IMR-90 (cell line): ENCODE results near the gene ESR1. TPM values are rescaled to one million over a fixed set of nuclear protein-coding genes. Genes with fewer than 3 reads are reported as not detected.

Experiments
- ATAC-seq: fragments of 200-7000 bp; cut with Tn5 transposase; 2 replicates; pipeline ENCODE4 v1.9.1; 2020; ENCODE audit warnings: low read depth, mild to moderate bottlenecking, moderate library complexity
- BruUV-seq: library from RNA; stranded (reverse); fragments of 400-500 nt; replicated peaks from 2 replicates; lab custom pipeline; 2021; lab: Mats Ljungman, UMichigan
- CTCF ChIA-PET: fragments of 300-600 bp; formaldehyde crosslinking; extraction: SDS; loops from one replicate; lab custom pipeline; 2021; ENCODE audit warnings: antibody characterized with exemption; lab: Yijun Ruan, JAX
- POLR2A ChIA-PET: fragments of 300-600 bp; sonication (Branson Sonifier 250); formaldehyde crosslinking; loops from one replicate; lab custom pipeline; 2022; ENCODE audit warnings: antibody characterized with exemption; ENCODE audit not compliant: unreplicated experiment; lab: Charles Lee
- DNase-seq: peaks from one replicate; pipeline ENCODE4 v3.0.0; 2013
- H2AFZ ChIP-seq: replicated peaks from 2 replicates; pipeline ENCODE3; 2013; ENCODE audit warnings: low read length, mild to moderate bottlenecking; ENCODE audit not compliant: poor library complexity
- H2AK5ac ChIP-seq: 2 replicates; pipeline ENCODE4 v1.6.1; 2013; ENCODE audit warnings: low read depth, low read length, inconsistent platforms
- H2AK9ac ChIP-seq: replicated peaks from 2 replicates; pipeline ENCODE3; 2013; ENCODE audit warnings: mild to moderate bottlenecking, low read depth, low read length, moderate library complexity; ENCODE audit not compliant: poor library complexity
- H2BK120ac ChIP-seq: 2 replicates; pipeline ENCODE4 v1.6.1; 2013; ENCODE audit warnings: low read depth, low read length, inconsistent platforms
- H2BK15ac ChIP-seq: 3 replicates; pipeline ENCODE4 v1.6.1; 2013; ENCODE audit warnings: low read depth, low read length, inconsistent platforms
- H2BK20ac ChIP-seq: 2 replicates; pipeline ENCODE4 v1.6.1; 2013; ENCODE audit warnings: low read depth, mild to moderate bottlenecking, inconsistent platforms, low read length, moderate library complexity
- H2BK5ac ChIP-seq: 2 replicates; pipeline ENCODE4 v1.6.1; 2013; ENCODE audit warnings: mild to moderate bottlenecking, low read depth, low read length, inconsistent platforms; ENCODE audit not compliant: poor library complexity, severe bottlenecking
- H3K14ac ChIP-seq: replicated peaks from 2 replicates; pipeline ENCODE4 v1.6.1; 2013; ENCODE audit warnings: low read depth, low read length, inconsistent platforms
- H3K18ac ChIP-seq: 2 replicates; pipeline ENCODE4 v1.6.1; 2013; ENCODE audit warnings: low read depth, low read length, control low read depth
- H3K23ac ChIP-seq: 2 replicates; pipeline ENCODE4 v1.6.1; 2013; ENCODE audit warnings: low read depth, low read length, inconsistent platforms
- H3K27ac ChIP-seq: 2 replicates; pipeline ENCODE4 v1.5.1; 2013; ENCODE audit warnings: mild to moderate bottlenecking, control low read depth, low read length; ENCODE audit not compliant: insufficient read depth
- H3K27me3 ChIP-seq: 2 replicates; pipeline ENCODE4 v1.6.1; 2013; ENCODE audit warnings: low read length; ENCODE audit not compliant: control insufficient read depth, insufficient read depth
- H3K36me3 ChIP-seq: 2 replicates; pipeline ENCODE4 v1.6.1; 2013; ENCODE audit warnings: low read length, mixed read lengths; ENCODE audit not compliant: control insufficient read depth, insufficient read depth
- H3K4ac ChIP-seq: 2 replicates; pipeline ENCODE4 v1.6.1; 2013; ENCODE audit warnings: low read depth, low read length, inconsistent platforms
- H3K4me1 ChIP-seq: 2 replicates; pipeline ENCODE4 v1.6.1; 2013; ENCODE audit warnings: low read length, mixed read lengths; ENCODE audit not compliant: control insufficient read depth, insufficient read depth
- H3K4me2 ChIP-seq: 2 replicates; pipeline ENCODE4 v1.6.1; 2013; ENCODE audit warnings: low read depth, mild to moderate bottlenecking, control low read depth, low read length, moderate library complexity
- H3K4me3 ChIP-seq: 2 replicates; pipeline ENCODE4 v1.5.1; 2013; ENCODE audit warnings: low read depth, mild to moderate bottlenecking, control low read depth, low read length, moderate library complexity; ENCODE audit not compliant: insufficient read depth
- H3K56ac ChIP-seq: 2 replicates; pipeline ENCODE4 v1.6.1; 2013; ENCODE audit warnings: low read length, inconsistent platforms; ENCODE audit not compliant: insufficient read depth; ENCODE audit errors: extremely low read depth
- H3K79me1 ChIP-seq, 2 experiments: 2 replicates each; pipeline ENCODE4 v1.6.1; 2013; ENCODE audit warnings: low read length in 2 of 2, inconsistent platforms in 1 of 2, low read depth in 1 of 2
- H3K9ac ChIP-seq: 2 replicates; pipeline ENCODE4 v1.6.1; 2013; ENCODE audit warnings: low read depth, low read length, control low read depth
- H3K9me1 ChIP-seq: 2 replicates; pipeline ENCODE4 v1.6.1; 2013; ENCODE audit warnings: low read length, inconsistent platforms; ENCODE audit not compliant: insufficient read depth
- H3K9me3 ChIP-seq: 2 replicates; pipeline ENCODE4 v1.6.1; 2013; ENCODE audit warnings: low read length; ENCODE audit not compliant: control insufficient read depth, insufficient read depth
- H4K20me1 ChIP-seq: 2 replicates; pipeline ENCODE4 v1.6.1; 2013; ENCODE audit warnings: low read length, inconsistent platforms; ENCODE audit not compliant: insufficient read depth
- H4K5ac ChIP-seq: 2 replicates; pipeline ENCODE4 v1.6.1; 2013; ENCODE audit warnings: mild to moderate bottlenecking, low read depth, low read length, control low read depth
- H4K8ac ChIP-seq, 2 experiments: 2 replicates each; pipeline ENCODE4 v1.6.1; 2013; ENCODE audit warnings: low read depth in 2 of 2, low read length in 2 of 2, control low read depth in 1 of 2, inconsistent platforms in 1 of 2
- H4K91ac ChIP-seq: 2 replicates; pipeline ENCODE4 v1.6.1; 2013; ENCODE audit warnings: low read depth, low read length, inconsistent platforms; ENCODE audit not compliant: insufficient read depth
- BHLHE40 ChIP-seq: fragments of 150-350 bp; IDR thresholded peaks from 2 replicates; pipeline ENCODE4 v1.6.1; 2016; ENCODE audit warnings: mild to moderate bottlenecking, low read depth, low read length
- CEBPB ChIP-seq: IDR thresholded peaks from 2 replicates; pipeline ENCODE4 v1.6.1; 2012; ENCODE audit warnings: low read depth, low read length, improper control_type of control experiment
- CTCF ChIP-seq: conservative IDR thresholded peaks from 2 replicates; pipeline ENCODE4 v1.5.1; 2012; ENCODE audit warnings: mild to moderate bottlenecking, low read depth, low read length, improper control_type of control experiment
- ELK1 ChIP-seq: fragments of 150-350 bp; IDR thresholded peaks from 2 replicates; pipeline ENCODE4 v1.6.1; 2016; ENCODE audit warnings: low read depth, mild to moderate bottlenecking, low read length, moderate library complexity, borderline replicate concordance
- FOS ChIP-seq: fragments of 150-350 bp; IDR thresholded peaks from 2 replicates; pipeline ENCODE4 v1.6.1; 2016; ENCODE audit warnings: low read depth, low read length
- MAFK ChIP-seq: IDR thresholded peaks from 2 replicates; pipeline ENCODE4 v1.6.1; 2012; ENCODE audit warnings: low read depth, low read length, improper control_type of control experiment
- MXI1 ChIP-seq: IDR thresholded peaks from 2 replicates; pipeline ENCODE4 v1.6.1; 2012; ENCODE audit warnings: low read depth, mild to moderate bottlenecking, low read length, moderate library complexity, borderline replicate concordance
- POLR2A ChIP-seq: IDR thresholded peaks from 2 replicates; pipeline ENCODE4 v1.6.1; 2012; ENCODE audit warnings: mild to moderate bottlenecking, low read depth, low read length
- RCOR1 ChIP-seq: IDR thresholded peaks from 2 replicates; pipeline ENCODE4 v1.6.1; 2012; ENCODE audit warnings: mild to moderate bottlenecking, low read length, improper control_type of control experiment; ENCODE audit not compliant: insufficient replicate concordance
- SMC3 ChIP-seq: fragments of 150-350 bp; IDR thresholded peaks from 2 replicates; pipeline ENCODE4 v1.6.1; 2016; ENCODE audit warnings: low read depth, mild to moderate bottlenecking, antibody characterized with exemption, low read length, moderate library complexity
- WGBS, 2 experiments: methylation state at CpG; one replicate each; pipeline versions ENCODE4 v1.1.5 to v1.1.7; 2013; ENCODE audit warnings: missing lambda C conversion rate in 2 of 2; ENCODE audit not compliant: insufficient read length in 1 of 2; ENCODE audit errors: extremely low coverage in 2 of 2; 5-methylcytosine and 5-hydroxymethylcytosine counted together
- dilution Hi-C: fragments of 300-500 bp; cut with HindIII; formaldehyde crosslinking; loops from one replicate; pipeline ENCODE4 v1.14.3; 2018; ENCODE audit warnings: low sequenced_read_pairs; ENCODE audit not compliant: unreplicated experiment
- in situ Hi-C: fragments of 300-500 bp; cut with MboI; formaldehyde crosslinking; loops from 3 replicates; pipeline ENCODE4 v1.14.3; 2019; ENCODE audit warnings: low sequenced_read_pairs, inconsistent platforms, mixed read lengths
- intact Hi-C: fragments of 100-400 bp; cut with micrococcal nuclease; formaldehyde crosslinking; loops from 2 replicates; pipeline ENCODE4 v1.10.0; 2022
- polyA plus RNA-seq, 3 experiments: library from polyadenylated mRNA; depleted of rRNA; stranded (reverse); fragments of >200 nt; gene quantifications; 2 replicates each; pipeline ENCODE4 v1.2.3, GENCODE V29; 2012; ENCODE audit warnings: low replicate concordance in 1 of 3
- total RNA-seq: library from RNA; depleted of rRNA; stranded (reverse); fragments of >200 nt; gene quantifications from 2 replicates; pipeline ENCODE4 v1.2.3, GENCODE V29; 2012

Gene ESR1
- total and polyA plus RNA-seq, 2 of the 4 experiments (the other 2 are of a cell fraction), result not detected

GRCh38 chr6:152117156-152118133 lies 310.0 kb downstream of the ESR1 start (continued):
- TF ChIP-seq CTCF, result no peak

GRCh38 chr6:152118224-152118623 lies 310.7 kb downstream of the ESR1 start:
- Histone ChIP-seq H4K91ac (no peak overlapping the region), H2BK5ac (no peak overlapping the region), H2BK15ac (no peak overlapping the region), H3K36me3 (peaks cover 20% of the 10 kb centered on the region), H3K27ac (no peak overlapping the region), H3K9me3 (no peaks in the 10 kb centered on the region), H4K20me1 (no peaks in the 10 kb centered on the region), H2BK120ac (no peak overlapping the region), H3K4me1 (no peaks in the 10 kb centered on the region), H3K9ac (no peak overlapping the region), H3K56ac (no peak overlapping the region), H2AFZ (no peak overlapping the region), H3K9me1 (no peaks in the 10 kb centered on the region), H3K23ac (no peak overlapping the region), H2AK9ac (no peak overlapping the region), H3K4me2 (no peak overlapping the region), H2BK20ac (no peak overlapping the region), H3K18ac (no peak overlapping the region), H3K27me3 (no peaks in the 10 kb centered on the region), H3K14ac (no peak overlapping the region), H4K8ac (no peak overlapping the region), H3K4ac (no peak overlapping the region), H2AK5ac (no peak overlapping the region), H3K79me1 (no peaks in the 10 kb centered on the region), H4K5ac (no peak overlapping the region), H3K4me3 (no peak overlapping the region)
- no CpG with 5 or more reads among the region's 3 CpGs for WGBS, 2 experiments
- intact Hi-C loops (no loop called here), in situ Hi-C loops (no loop called here), dilution Hi-C loops (no loop called here)
- BruUV-seq, result no TSS peak
- no peak for DNase-seq
- no peak for ATAC-seq
- CTCF ChIA-PET, result no interaction called here
- POLR2A ChIA-PET, result no interaction called here
- TF ChIP-seq FOS (no peak), SMC3 (no peak), CTCF (no peak), BHLHE40 (no peak), MAFK (no peak), POLR2A (no peak), CEBPB (no peak), MXI1 (no peak), ELK1 (no peak), RCOR1 (no peak)
